ENCODE measurements around the gene SLC35F3.

- TF ChIP-seq CTCF (IDR thresholded peaks at IDR 0.05; ENCODE audit: low read depth, low read length, poor library complexity, severe bottlenecking) (no peak), EZH2phosphoT487 (IDR thresholded peaks at IDR 0.05; ENCODE audit: borderline replicate concordance, low read length) (no peak)
Measured at GRCh38 chr1:234295068-234295467, 390.6 kb downstream of the SLC35F3 start.
